K562 (cell line): ENCODE results near the gene CYP4F3. TPM values are rescaled to one million over a fixed set of nuclear protein-coding genes. Genes with fewer than 3 reads are reported as not detected.
"Not testable (repeated sequence)": the region's sequence is repeated elsewhere in the genome, so short reads cannot be mapped to it uniquely, and the experiment has no call there.

Experiments
- ATAC-seq: fragments of 200-7000 bp; cut with Tn5 transposase; 3 replicates; pipeline ENCODE4 v1.9.1; 2020; ENCODE audit warnings: moderate library complexity
- BruUV-seq: library from RNA; stranded (reverse); fragments of 400-500 nt; replicated peaks from 2 replicates; lab custom pipeline; 2021; lab: Mats Ljungman, UMichigan
- CTCF ChIA-PET: fragments of 300-600 bp; formaldehyde crosslinking; extraction: SDS; loops from one replicate; lab custom pipeline; 2021; ENCODE audit warnings: low intra/inter-chr PET ratio; lab: Yijun Ruan, JAX
- POLR2A ChIA-PET: fragments of 300-600, 350-650 bp; sonication (Branson Sonifier 250); formaldehyde crosslinking; extraction: SDS; loops from one replicate; lab custom pipeline; 2021; ENCODE audit warnings: antibody characterized with exemption, inconsistent platforms; lab: Yijun Ruan, JAX
- DNase-seq, 4 experiments: peaks; one replicate each; pipeline versions ENCODE4 v3.0.0 to v3.0.0-alpha.2; 2011 to 2018; ENCODE audit warnings: low spot score in 3 of 4, mixed read lengths in 3 of 4; ENCODE audit errors: extremely low read depth in 1 of 4
- FAIRE-seq: peaks from 2 replicates; lab custom pipeline; 2011; peaks lifted over from hg19 to GRCh38; lab: Jason Lieb, UNC
- H2AFZ ChIP-seq: 2 replicates; pipeline ENCODE4 v1.6.0; 2011; ENCODE audit warnings: low read depth, low read length, control low read depth, inconsistent platforms
- H3K27ac ChIP-seq: fragments of 200-600 bp; 3 replicates; pipeline ENCODE4 v1.8.0; 2011; ENCODE audit warnings: low read depth, mild to moderate bottlenecking, control low read depth, inconsistent platforms, low read length, moderate library complexity, mixed read lengths; ENCODE audit errors: extremely low read depth
- H3K27me3 ChIP-seq, 2 experiments: fragments of 300-600 bp in 1 of 2; 2 replicates in 1 of 2; 3 replicates in 1 of 2; pipeline versions ENCODE4 v1.6.0 to v1.8.0; 2011; ENCODE audit warnings: inconsistent platforms in 2 of 2, low read length in 2 of 2, mild to moderate bottlenecking in 1 of 2, mixed read lengths in 1 of 2, moderate library complexity in 1 of 2; ENCODE audit not compliant: control insufficient read depth in 2 of 2, insufficient read depth in 2 of 2
- H3K36me3 ChIP-seq: fragments of 300-600 bp; 3 replicates; pipeline ENCODE4 v1.8.0; 2011; ENCODE audit warnings: mild to moderate bottlenecking, low read length, inconsistent platforms; ENCODE audit not compliant: control insufficient read depth, insufficient read depth
- H3K4me1 ChIP-seq, 2 experiments: fragments of 200-600 bp in 1 of 2; replicated peaks in 1 of 2; 2 replicates in 1 of 2; 3 replicates in 1 of 2; pipeline versions ENCODE4 v1.5.1 to v1.8.0; 2011; ENCODE audit warnings: inconsistent platforms in 2 of 2, low read length in 2 of 2, mild to moderate bottlenecking in 1 of 2, mixed read lengths in 1 of 2, moderate library complexity in 1 of 2; ENCODE audit not compliant: control insufficient read depth in 2 of 2, insufficient read depth in 2 of 2
- H3K4me2 ChIP-seq: 2 replicates; pipeline ENCODE4 v1.6.1; 2011; ENCODE audit warnings: low read length, control low read depth, inconsistent platforms, mixed read lengths; ENCODE audit not compliant: insufficient read depth
- H3K4me3 ChIP-seq: fragments of 200-600 bp; sonication (generic), shearing (Covaris generic); 2 replicates; pipeline ENCODE4 v1.5.1; 2016; ENCODE audit warnings: control low read depth, inconsistent platforms
- H3K79me2 ChIP-seq: fragments of 200-600 bp; 3 replicates; pipeline ENCODE4 v1.8.0; 2011; ENCODE audit warnings: low read length, inconsistent platforms; ENCODE audit not compliant: control insufficient read depth, insufficient read depth
- H3K9ac ChIP-seq, 2 experiments: 2 replicates each; pipeline versions ENCODE4 v1.6.0 to v1.6.1; 2011; ENCODE audit warnings: low read depth in 2 of 2, low read length in 2 of 2, control low read depth in 1 of 2, inconsistent platforms in 1 of 2, mild to moderate bottlenecking in 1 of 2, mixed read lengths in 1 of 2; ENCODE audit not compliant: insufficient read depth in 1 of 2
- H3K9me1 ChIP-seq: one replicate; pipeline ENCODE4 v1.6.0; 2011; ENCODE audit warnings: inconsistent platforms, mild to moderate bottlenecking, low read length, moderate library complexity; ENCODE audit not compliant: control insufficient read depth, insufficient read depth
- H3K9me3 ChIP-seq: replicated peaks from 2 replicates; pipeline ENCODE4 v1.5.1; 2011; ENCODE audit warnings: low read depth, low read length, inconsistent platforms; ENCODE audit not compliant: control insufficient read depth, insufficient read depth
- H4K20me1 ChIP-seq: replicated peaks from 2 replicates; pipeline ENCODE4 v1.6.1; 2011; ENCODE audit warnings: low read length, inconsistent platforms, mixed read lengths; ENCODE audit not compliant: control insufficient read depth, insufficient read depth
- SAFB ChIP-seq: fragments of 200-400 bp; formaldehyde crosslinking; IDR thresholded peaks from 2 replicates; pipeline ENCODE4 v1.6.1; 2017; ENCODE audit warnings: low read depth, low read length, borderline replicate concordance
- WGBS: fragments of 100-300 bp; shearing (Covaris generic); methylation state at CpG from one replicate; pipeline ENCODE4 v1.1.6; 2016; ENCODE audit warnings: low coverage, mixed read lengths; ENCODE audit not compliant: insufficient coverage; ENCODE audit errors: missing lambda C conversion rate; 5-methylcytosine and 5-hydroxymethylcytosine counted together
- in situ Hi-C: fragments of 300-500 bp; cut with MboI; formaldehyde crosslinking; loops from 4 replicates; pipeline ENCODE4 v1.15.0; 2018; ENCODE audit warnings: inconsistent platforms, mixed read lengths
- intact Hi-C: fragments of 100-400 bp; cut with micrococcal nuclease; formaldehyde crosslinking; loops from 2 replicates; pipeline ENCODE4 v1.14.2; 2022
- polyA plus RNA-seq, 8 experiments: library from polyadenylated mRNA; depleted of rRNA in 4 of 8; stranded (reverse) in 5 of 8; unstranded in 3 of 8; fragments of >200 nt; fragmentation: Nextera tagmentation in 2 of 8; fragmentation: Illumina TruSeq in 1 of 8; extraction: Ambion mirVana in 2 of 8; extraction: Trizol in 1 of 8; gene quantifications; 2 replicates each; pipeline versions ENCODE4 v1.2.1 to v1.2.3, GENCODE V29; 2011 to 2014; ENCODE audit warnings: inconsistent platforms in 1 of 8, missing spikeins in 1 of 8
- total RNA-seq, 7 experiments: library from RNA; depleted of rRNA in 6 of 7; stranded (reverse); fragments of >200 nt in 6 of 7; fragmentation: Illumina TruSeq in 2 of 7; extraction: Trizol in 2 of 7; gene quantifications; 2 replicates each; pipeline versions ENCODE4 v1.2.1 to v1.2.3, GENCODE V29; 2011 to 2021; ENCODE audit warnings: low replicate concordance in 1 of 7
- TF ChIP-seq, protein P1 (sequence below): sonication (generic); formaldehyde crosslinking; IDR thresholded peaks from 2 replicates; pipeline ENCODE4 v1.8.0; 2022; ENCODE audit warnings: mild to moderate bottlenecking, missing genetic modification reagents, borderline replicate concordance

CYP4F3 gene
- total and polyA plus RNA-seq, 9 of the 15 experiments (the other 6 are each of a cell fraction or from before 2014, with no cell fraction given) = 0.01 to 0.40 (median 0.16) TPM; not detected in 6

DNA sequence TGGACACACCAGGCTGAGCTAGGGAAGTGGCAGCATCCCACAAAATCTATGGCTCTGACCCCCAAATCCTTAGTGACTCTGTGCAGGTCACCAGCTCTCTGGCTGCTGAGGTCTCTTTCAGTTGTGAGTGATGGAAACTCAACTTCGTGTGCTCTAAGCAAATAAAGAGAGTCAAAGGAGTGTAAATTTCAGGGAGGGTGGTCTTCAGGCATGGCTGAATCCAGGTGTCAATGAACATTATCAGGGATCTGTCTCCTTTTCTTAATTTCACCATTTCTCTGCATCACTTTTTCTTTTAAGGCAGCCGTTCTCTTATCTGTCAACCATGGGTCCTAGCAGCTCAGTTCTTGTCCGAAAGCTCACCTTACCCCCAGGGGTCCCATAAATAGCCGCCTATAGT lies 38.4 kb downstream of the CYP4F3 start (continued):
- TF ChIP-seq, protein P1, sequence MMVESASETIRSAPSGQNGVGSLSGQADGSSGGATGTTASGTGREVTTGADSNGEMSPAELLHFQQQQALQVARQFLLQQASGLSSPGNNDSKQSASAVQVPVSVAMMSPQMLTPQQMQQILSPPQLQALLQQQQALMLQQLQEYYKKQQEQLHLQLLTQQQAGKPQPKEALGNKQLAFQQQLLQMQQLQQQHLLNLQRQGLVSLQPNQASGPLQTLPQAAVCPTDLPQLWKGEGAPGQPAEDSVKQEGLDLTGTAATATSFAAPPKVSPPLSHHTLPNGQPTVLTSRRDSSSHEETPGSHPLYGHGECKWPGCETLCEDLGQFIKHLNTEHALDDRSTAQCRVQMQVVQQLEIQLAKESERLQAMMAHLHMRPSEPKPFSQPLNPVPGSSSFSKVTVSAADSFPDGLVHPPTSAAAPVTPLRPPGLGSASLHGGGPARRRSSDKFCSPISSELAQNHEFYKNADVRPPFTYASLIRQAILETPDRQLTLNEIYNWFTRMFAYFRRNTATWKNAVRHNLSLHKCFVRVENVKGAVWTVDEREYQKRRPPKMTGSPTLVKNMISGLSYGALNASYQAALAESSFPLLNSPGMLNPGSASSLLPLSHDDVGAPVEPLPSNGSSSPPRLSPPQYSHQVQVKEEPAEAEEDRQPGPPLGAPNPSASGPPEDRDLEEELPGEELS = no peak
- no peak for TF ChIP-seq SAFB

DNA sequence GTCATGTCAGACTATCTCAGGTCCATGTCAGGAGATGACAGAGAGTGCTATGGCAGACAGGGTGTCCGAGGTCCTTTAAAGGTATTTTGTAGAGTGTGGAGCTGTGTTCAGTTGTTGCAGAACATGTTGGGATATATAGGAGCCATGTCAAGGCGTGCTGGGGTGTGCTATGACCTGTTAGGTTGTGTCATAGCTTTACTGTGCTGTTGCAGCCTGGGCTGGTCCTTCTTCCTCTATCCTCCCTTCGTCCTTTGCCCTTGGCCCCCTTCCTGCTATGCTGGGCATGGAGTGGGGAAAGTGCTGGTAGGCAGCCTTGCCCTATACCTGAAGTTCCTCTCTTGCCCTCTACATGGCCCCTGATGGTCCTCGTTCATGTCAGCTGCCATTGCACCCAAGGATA lies 39.2 kb downstream of the CYP4F3 start:
- H3K36me3 ChIP-seq, H3K79me2 ChIP-seq, BruUV-seq, DNase-seq, H3K9me1 ChIP-seq, H3K9ac ChIP-seq, ATAC-seq, H4K20me1 ChIP-seq, H3K27ac ChIP-seq, H3K4me2 ChIP-seq, FAIRE-seq, H3K4me1 ChIP-seq, CTCF ChIA-PET, POLR2A ChIA-PET, H3K27me3 ChIP-seq, H2AFZ ChIP-seq, intact Hi-C loops, H3K4me3 ChIP-seq, H3K9me3 ChIP-seq: not testable (repeated sequence)
- in situ Hi-C loops = loop anchor here (5.0 to 10.0 kb wide), 2 partner anchors 97 to 705 kb away; partner anchors contain the start of gene SLC1A6
- WGBS = 0% methylated on average over 4 of the region's 4 CpGs
